ENCODE measurements around the gene GAS5. TPM values are rescaled to one million over a fixed set of nuclear protein-coding genes. Genes with fewer than 3 reads are reported as not detected.

Gene GAS5
- 382 and 484 TPM in 2 replicates for total RNA-seq (2012; rRNA removed)

GRCh38 chr1:173867753-173868265 is at the start of gene GAS5:
GAS5 (minus strand) TSS chr1:173867989.
- Histone ChIP-seq H3K4me2 (ENCODE audit: low read length) (peak within 1 kb of the TSS; percentile 99), H3K9ac (ENCODE audit: low read depth, low read length) (peak within 1 kb of the TSS; percentile 87), H3K9me3 (replicated peaks; ENCODE audit: low read length) (no peaks in the 10 kb centered on the region), H3K4me3 (ENCODE audit: low read length) (peak within 1 kb of the TSS; percentile 85), H3K27me3 (ENCODE audit: control insufficient read depth, insufficient read depth, low read length) (no peaks in the 10 kb centered on the region), H3K4me1 (ENCODE audit: control insufficient read depth, insufficient read depth, low read length) (peaks cover 28% of the 10 kb centered on the region), H3K36me3 (ENCODE audit: insufficient read depth, low read length) (peaks cover 57% of the 10 kb centered on the region)

- no peaks in the 10 kb centered on the region for H3K36me3 ChIP-seq (ENCODE audit: insufficient read depth, low read length)
- H3K9ac ChIP-seq (ENCODE audit: low read depth, low read length), result no peak within 1 kb of the TSS
- no peaks in the 10 kb centered on the region for H3K27me3 ChIP-seq (ENCODE audit: control insufficient read depth, insufficient read depth, low read length)
- H3K4me3 ChIP-seq (ENCODE audit: low read length), result no peak within 1 kb of the TSS
- no peaks in the 10 kb centered on the region for H3K4me1 ChIP-seq (ENCODE audit: control insufficient read depth, insufficient read depth, low read length)
- H3K9me3 ChIP-seq (replicated peaks; ENCODE audit: low read length), result no peaks in the 10 kb centered on the region
- H3K4me2 ChIP-seq (ENCODE audit: low read length), result no peak within 1 kb of the TSS
These were observed 49.4 kb upstream of the GAS5 start, which contains the start of gene SERPINC1 for GRCh38 chr1:173917149-173917548. SERPINC1 (minus strand) TSS chr1:173917327; CDS start chr1:173917259, 68 bp downstream.

- no peaks in the 10 kb centered on the region for H3K9me3 ChIP-seq (replicated peaks; ENCODE audit: low read length)
- no peaks in the 10 kb centered on the region for H3K36me3 ChIP-seq (ENCODE audit: insufficient read depth, low read length)
- no peak overlapping the region for H3K4me2 ChIP-seq (ENCODE audit: low read length)
These were observed 48.9 kb upstream of the GAS5 start for GRCh38 chr1:173916667-173917066.

GRCh38 chr1:173915596-173915995 is 47.8 kb upstream of the GAS5 start:
- no peak overlapping the region for H3K4me2 ChIP-seq (ENCODE audit: low read length)
- H3K9ac ChIP-seq (ENCODE audit: low read depth, low read length), result no peak overlapping the region
- H3K4me3 ChIP-seq (ENCODE audit: low read length), result no peak overlapping the region
- H3K4me1 ChIP-seq (ENCODE audit: control insufficient read depth, insufficient read depth, low read length), result no peaks in the 10 kb centered on the region
- no peaks in the 10 kb centered on the region for H3K9me3 ChIP-seq (replicated peaks; ENCODE audit: low read length)
- no peaks in the 10 kb centered on the region for H3K36me3 ChIP-seq (ENCODE audit: insufficient read depth, low read length)
- no peaks in the 10 kb centered on the region for H3K27me3 ChIP-seq (ENCODE audit: control insufficient read depth, insufficient read depth, low read length)

More at GRCh38 chr1:173916667-173917066, 48.9 kb upstream of the GAS5 start:
- no peaks in the 10 kb centered on the region for H3K27me3 ChIP-seq (ENCODE audit: control insufficient read depth, insufficient read depth, low read length)
- H3K4me1 ChIP-seq (ENCODE audit: control insufficient read depth, insufficient read depth, low read length), result no peaks in the 10 kb centered on the region
- no peak overlapping the region for H3K9ac ChIP-seq (ENCODE audit: low read depth, low read length)
- H3K4me3 ChIP-seq (ENCODE audit: low read length), result no peak overlapping the region

GRCh38 chr1:173914366-173914871 is 46.6 kb upstream of the GAS5 start:
- H3K9ac ChIP-seq (ENCODE audit: low read depth, low read length), result no peak overlapping the region
- no peaks in the 10 kb centered on the region for H3K27me3 ChIP-seq (ENCODE audit: control insufficient read depth, insufficient read depth, low read length)
- H3K4me1 ChIP-seq (ENCODE audit: control insufficient read depth, insufficient read depth, low read length), result no peaks in the 10 kb centered on the region
- no peak overlapping the region for H3K4me3 ChIP-seq (ENCODE audit: low read length)
- H3K4me2 ChIP-seq (ENCODE audit: low read length), result no peak overlapping the region
- no peaks in the 10 kb centered on the region for H3K9me3 ChIP-seq (replicated peaks; ENCODE audit: low read length)
- no peaks in the 10 kb centered on the region for H3K36me3 ChIP-seq (ENCODE audit: insufficient read depth, low read length)

GRCh38 chr1:173913111-173913510 is 45.3 kb upstream of the GAS5 start:
- Histone ChIP-seq H3K36me3 (ENCODE audit: insufficient read depth, low read length) (no peaks in the 10 kb centered on the region), H3K4me1 (ENCODE audit: control insufficient read depth, insufficient read depth, low read length) (no peaks in the 10 kb centered on the region), H3K9ac (ENCODE audit: low read depth, low read length) (no peak overlapping the region), H3K4me3 (ENCODE audit: low read length) (no peak overlapping the region), H3K27me3 (ENCODE audit: control insufficient read depth, insufficient read depth, low read length) (no peaks in the 10 kb centered on the region), H3K4me2 (ENCODE audit: low read length) (no peak overlapping the region), H3K9me3 (replicated peaks; ENCODE audit: low read length) (no peaks in the 10 kb centered on the region)

- H3K9ac ChIP-seq (ENCODE audit: low read depth, low read length), result no peak overlapping the region
- no peaks in the 10 kb centered on the region for H3K36me3 ChIP-seq (ENCODE audit: insufficient read depth, low read length)
- no peaks in the 10 kb centered on the region for H3K27me3 ChIP-seq (ENCODE audit: control insufficient read depth, insufficient read depth, low read length)
- H3K9me3 ChIP-seq (replicated peaks; ENCODE audit: low read length), result no peaks in the 10 kb centered on the region
- no peak overlapping the region for H3K4me2 ChIP-seq (ENCODE audit: low read length)
- H3K4me1 ChIP-seq (ENCODE audit: control insufficient read depth, insufficient read depth, low read length), result no peaks in the 10 kb centered on the region
- H3K4me3 ChIP-seq (ENCODE audit: low read length), result no peak overlapping the region
These were observed 36.2 kb upstream of the GAS5 start for GRCh38 chr1:173903827-173904531.

- H3K4me2 ChIP-seq (ENCODE audit: low read length), result no peak overlapping the region
- H3K4me1 ChIP-seq (ENCODE audit: control insufficient read depth, insufficient read depth, low read length), result no peaks in the 10 kb centered on the region
- no peaks in the 10 kb centered on the region for H3K9me3 ChIP-seq (replicated peaks; ENCODE audit: low read length)
- H3K9ac ChIP-seq (ENCODE audit: low read depth, low read length), result no peak overlapping the region
- H3K27me3 ChIP-seq (ENCODE audit: control insufficient read depth, insufficient read depth, low read length), result no peaks in the 10 kb centered on the region
- H3K36me3 ChIP-seq (ENCODE audit: insufficient read depth, low read length), result no peaks in the 10 kb centered on the region
- no peak overlapping the region for H3K4me3 ChIP-seq (ENCODE audit: low read length)
These were observed 33.2 kb upstream of the GAS5 start for GRCh38 chr1:173900992-173901391.

- no peaks in the 10 kb centered on the region for H3K27me3 ChIP-seq (ENCODE audit: control insufficient read depth, insufficient read depth, low read length)
- no peak overlapping the region for H3K9ac ChIP-seq (ENCODE audit: low read depth, low read length)
- H3K4me2 ChIP-seq (ENCODE audit: low read length), result no peak overlapping the region
- no peak overlapping the region for H3K4me3 ChIP-seq (ENCODE audit: low read length)
- no peaks in the 10 kb centered on the region for H3K9me3 ChIP-seq (replicated peaks; ENCODE audit: low read length)
- no peaks in the 10 kb centered on the region for H3K4me1 ChIP-seq (ENCODE audit: control insufficient read depth, insufficient read depth, low read length)
- no peaks in the 10 kb centered on the region for H3K36me3 ChIP-seq (ENCODE audit: insufficient read depth, low read length)
These were observed 32.6 kb upstream of the GAS5 start for GRCh38 chr1:173900427-173900826.

GRCh38 chr1:173894189-173894588 is 26.4 kb upstream of the GAS5 start:
- H3K36me3 ChIP-seq (ENCODE audit: insufficient read depth, low read length), result no peaks in the 10 kb centered on the region
- no peak overlapping the region for H3K9ac ChIP-seq (ENCODE audit: low read depth, low read length)
- no peaks in the 10 kb centered on the region for H3K4me1 ChIP-seq (ENCODE audit: control insufficient read depth, insufficient read depth, low read length)
- H3K27me3 ChIP-seq (ENCODE audit: control insufficient read depth, insufficient read depth, low read length), result no peaks in the 10 kb centered on the region
- H3K4me2 ChIP-seq (ENCODE audit: low read length), result no peak overlapping the region
- H3K4me3 ChIP-seq (ENCODE audit: low read length), result no peak overlapping the region
- H3K9me3 ChIP-seq (replicated peaks; ENCODE audit: low read length), result no peaks in the 10 kb centered on the region

- Histone ChIP-seq H3K9me3 (replicated peaks; ENCODE audit: low read length) (no peaks in the 10 kb centered on the region), H3K4me2 (ENCODE audit: low read length) (no peak overlapping the region), H3K36me3 (ENCODE audit: insufficient read depth, low read length) (no peaks in the 10 kb centered on the region), H3K4me3 (ENCODE audit: low read length) (no peak overlapping the region), H3K27me3 (ENCODE audit: control insufficient read depth, insufficient read depth, low read length) (no peaks in the 10 kb centered on the region), H3K9ac (ENCODE audit: low read depth, low read length) (no peak overlapping the region), H3K4me1 (ENCODE audit: control insufficient read depth, insufficient read depth, low read length) (no peaks in the 10 kb centered on the region)
These were observed 25.8 kb upstream of the GAS5 start for GRCh38 chr1:173893611-173894010.

- no peak overlapping the region for H3K4me2 ChIP-seq (ENCODE audit: low read length)
- H3K27me3 ChIP-seq (ENCODE audit: control insufficient read depth, insufficient read depth, low read length), result no peaks in the 10 kb centered on the region
- H3K4me1 ChIP-seq (ENCODE audit: control insufficient read depth, insufficient read depth, low read length), result no peaks in the 10 kb centered on the region
- no peak overlapping the region for H3K4me3 ChIP-seq (ENCODE audit: low read length)
- no peaks in the 10 kb centered on the region for H3K9me3 ChIP-seq (replicated peaks; ENCODE audit: low read length)
- H3K9ac ChIP-seq (ENCODE audit: low read depth, low read length), result no peak overlapping the region
- H3K36me3 ChIP-seq (ENCODE audit: insufficient read depth, low read length), result peaks cover 17% of the 10 kb centered on the region
These were observed 22.1 kb upstream of the GAS5 start for GRCh38 chr1:173889885-173890284.
